Progenitor cell of endocrine pancreas (in vitro differentiated cells): ENCODE measurements around the gene KCNMA1. TPM values are rescaled to one million over a fixed set of nuclear protein-coding genes. Genes with fewer than 3 reads are reported as not detected.

Source experiments
- DNase-seq: peaks from one replicate; pipeline ENCODE4 v3.0.0; 2021; ENCODE audit warnings: low spot score; ENCODE audit not compliant: unreplicated experiment
- H3K27ac Mint-ChIP-seq: 2 replicates; pipeline ENCODE4 v1.8.0; 2021; ENCODE audit warnings: mild to moderate bottlenecking, moderate library complexity, mixed read lengths
- H3K27me3 Mint-ChIP-seq: 2 replicates; pipeline ENCODE4 v1.8.0; 2021; ENCODE audit warnings: mixed read lengths
- H3K36me3 Mint-ChIP-seq: 2 replicates; pipeline ENCODE4 v1.8.0; 2022; ENCODE audit warnings: mixed read lengths; ENCODE audit not compliant: insufficient read depth
- H3K4me1 Mint-ChIP-seq: 2 replicates; pipeline ENCODE4 v1.8.0; 2021; ENCODE audit warnings: low read depth, mixed read lengths
- H3K4me3 Mint-ChIP-seq: 2 replicates; pipeline ENCODE4 v1.8.0; 2021; ENCODE audit warnings: low read depth, mild to moderate bottlenecking, moderate library complexity, mixed read lengths
- H3K9me3 Mint-ChIP-seq: 2 replicates; pipeline ENCODE4 v1.8.0; 2021; ENCODE audit warnings: low read depth, mixed read lengths
- total RNA-seq: library from RNA; stranded (reverse); gene quantifications from 2 replicates; pipeline ENCODE4 v1.2.1, GENCODE V29; 2021
- TF ChIP-seq, protein P1 (sequence below): fragments of 200-600 bp; sonication (generic); IDR thresholded peaks from one replicate; pipeline ENCODE4 v1.5.0; 2021; ENCODE audit warnings: antibody characterized with exemption, mild to moderate bottlenecking; ENCODE audit not compliant: unreplicated experiment

Gene KCNMA1
- total RNA-seq, 1 donor from 2014 or later = 5.8 TPM

DNA sequence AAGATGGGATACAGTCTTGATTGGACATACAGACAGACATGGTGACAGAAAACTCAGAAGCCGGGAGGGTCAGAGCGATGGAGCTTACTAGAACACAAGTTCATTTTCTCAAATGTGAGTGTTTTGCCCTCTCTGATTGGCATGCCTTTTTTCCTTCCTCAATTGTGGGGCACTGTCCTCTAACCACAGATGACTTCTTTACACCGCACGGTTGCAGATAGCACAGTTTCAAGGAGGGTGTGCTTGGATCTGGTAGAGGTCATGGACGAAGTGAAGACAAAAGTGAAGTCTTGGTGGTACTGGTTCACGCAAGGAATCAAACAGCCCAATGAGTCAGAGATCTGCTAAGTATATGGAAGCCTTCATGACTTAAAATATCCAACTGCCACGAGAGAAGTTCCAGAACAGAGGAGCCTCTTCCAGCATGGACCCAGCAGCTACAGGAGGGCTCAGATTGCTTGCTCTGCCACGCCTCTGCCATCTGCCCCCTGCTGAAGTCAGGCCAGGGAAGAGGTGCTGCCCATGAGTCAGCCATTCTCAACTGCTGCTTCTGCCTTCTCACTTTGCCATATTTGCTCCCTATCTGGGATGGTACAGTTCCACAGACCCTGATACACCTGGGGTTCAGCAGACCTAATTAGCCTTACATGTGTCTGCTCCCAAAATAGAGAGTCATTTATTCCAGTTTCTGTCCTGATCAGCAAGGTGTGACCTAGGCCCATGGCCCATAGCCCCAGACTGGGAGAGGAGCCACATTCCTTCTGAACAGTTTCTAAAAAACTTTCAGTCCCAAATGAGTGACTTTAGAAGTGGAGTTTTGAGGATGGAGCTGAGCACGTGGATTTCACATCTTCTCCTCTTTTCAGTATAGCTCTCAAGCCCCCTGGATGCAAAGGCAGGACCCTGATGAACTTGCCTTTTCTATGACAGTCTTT, 413.8 kb downstream of the KCNMA1 start:
- DNase-seq = no peak
- Mint-ChIP-seq H3K27me3 (peaks cover 24% of the 10 kb centered on the region), H3K36me3 (no peaks in the 10 kb centered on the region), H3K4me3 (no peak overlapping the region), H3K9me3 (no peaks in the 10 kb centered on the region), H3K27ac (peak overlapping the region; percentile 66), H3K4me1 (peaks cover 14% of the 10 kb centered on the region)
- TF ChIP-seq, protein P1, sequence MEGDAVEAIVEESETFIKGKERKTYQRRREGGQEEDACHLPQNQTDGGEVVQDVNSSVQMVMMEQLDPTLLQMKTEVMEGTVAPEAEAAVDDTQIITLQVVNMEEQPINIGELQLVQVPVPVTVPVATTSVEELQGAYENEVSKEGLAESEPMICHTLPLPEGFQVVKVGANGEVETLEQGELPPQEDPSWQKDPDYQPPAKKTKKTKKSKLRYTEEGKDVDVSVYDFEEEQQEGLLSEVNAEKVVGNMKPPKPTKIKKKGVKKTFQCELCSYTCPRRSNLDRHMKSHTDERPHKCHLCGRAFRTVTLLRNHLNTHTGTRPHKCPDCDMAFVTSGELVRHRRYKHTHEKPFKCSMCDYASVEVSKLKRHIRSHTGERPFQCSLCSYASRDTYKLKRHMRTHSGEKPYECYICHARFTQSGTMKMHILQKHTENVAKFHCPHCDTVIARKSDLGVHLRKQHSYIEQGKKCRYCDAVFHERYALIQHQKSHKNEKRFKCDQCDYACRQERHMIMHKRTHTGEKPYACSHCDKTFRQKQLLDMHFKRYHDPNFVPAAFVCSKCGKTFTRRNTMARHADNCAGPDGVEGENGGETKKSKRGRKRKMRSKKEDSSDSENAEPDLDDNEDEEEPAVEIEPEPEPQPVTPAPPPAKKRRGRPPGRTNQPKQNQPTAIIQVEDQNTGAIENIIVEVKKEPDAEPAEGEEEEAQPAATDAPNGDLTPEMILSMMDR = no peak

DNA sequence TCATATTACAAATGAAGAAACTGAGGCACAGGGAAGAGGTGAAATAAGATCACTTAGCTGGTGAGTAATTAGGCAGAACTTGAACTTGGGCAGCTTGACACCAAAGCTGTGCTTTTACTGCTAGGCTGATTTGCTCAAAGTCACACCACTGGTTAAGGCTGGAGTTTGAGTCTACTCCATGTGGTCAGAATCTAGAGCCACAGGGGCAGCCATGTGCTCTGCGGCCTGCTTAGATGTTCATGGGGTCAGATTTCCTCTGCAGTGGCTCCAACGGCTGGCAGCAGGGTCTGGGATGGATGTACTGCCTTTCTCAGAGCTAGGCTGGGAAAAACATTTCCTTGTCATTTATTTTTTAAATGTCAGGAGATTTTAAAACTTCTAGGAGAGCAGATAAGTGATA, 417.5 kb downstream of the KCNMA1 start:
- Mint-ChIP-seq H3K36me3 (no peaks in the 10 kb centered on the region), H3K4me1 (peaks cover 2% of the 10 kb centered on the region), H3K9me3 (no peaks in the 10 kb centered on the region), H3K4me3 (no peak overlapping the region), H3K27me3 (peaks cover 27% of the 10 kb centered on the region), H3K27ac (no peak overlapping the region)
- DNase-seq = no peak
- TF ChIP-seq, protein P1 = no peak

DNA sequence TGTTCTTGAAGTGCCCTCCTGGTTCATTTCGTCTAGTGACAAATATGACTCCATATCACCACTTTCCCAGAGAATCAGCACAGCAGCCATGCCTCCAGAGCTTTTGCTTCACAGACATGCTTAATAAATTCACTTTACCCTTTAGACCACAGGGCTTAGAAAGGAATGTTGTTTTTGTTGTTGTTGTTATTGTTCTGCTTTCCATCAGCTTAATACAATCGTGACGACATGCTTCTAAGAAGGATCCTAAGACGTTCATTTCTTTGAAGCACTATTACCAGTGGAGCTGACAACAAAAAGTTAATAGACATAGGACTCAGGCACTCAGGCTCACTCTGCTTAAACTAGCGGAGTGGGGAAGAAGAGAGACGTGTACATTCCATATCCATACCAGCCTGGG, 418.6 kb downstream of the KCNMA1 start:
- TF ChIP-seq, protein P1 = no peak
- H3K4me1 Mint-ChIP-seq = peaks cover 2% of the 10 kb centered on the region

DNA sequence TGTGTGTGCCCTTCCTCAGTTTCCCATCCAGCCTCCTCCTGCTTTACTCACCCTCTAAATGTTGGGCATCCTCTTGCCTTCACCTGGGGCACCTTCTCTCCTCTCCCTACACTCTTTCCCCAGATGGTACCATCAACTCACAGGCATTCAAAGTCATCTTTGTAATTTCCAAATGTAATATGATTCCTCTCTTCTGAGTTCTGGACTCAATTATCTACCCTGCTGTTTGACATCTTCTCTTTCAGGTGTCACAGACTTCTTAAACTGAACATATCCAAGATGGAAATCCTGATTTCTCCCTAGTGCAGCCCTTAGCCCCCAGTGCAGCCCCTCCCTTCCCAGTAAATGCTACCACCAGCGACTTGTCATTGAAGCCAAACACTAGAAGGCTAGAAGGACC, 422.8 kb downstream of the KCNMA1 start:
- Mint-ChIP-seq H3K27me3 (peaks cover 11% of the 10 kb centered on the region), H3K4me3 (no peak overlapping the region), H3K36me3 (peaks cover 1% of the 10 kb centered on the region), H3K4me1 (no peaks in the 10 kb centered on the region), H3K27ac (no peak overlapping the region), H3K9me3 (peaks cover 9% of the 10 kb centered on the region)
- no peak for DNase-seq
- TF ChIP-seq, protein P1 = no peak

More for the DNA sequence above, 418.6 kb downstream of the KCNMA1 start:
- Mint-ChIP-seq H3K27ac (no peak overlapping the region), H3K9me3 (no peaks in the 10 kb centered on the region), H3K36me3 (no peaks in the 10 kb centered on the region), H3K27me3 (peaks cover 20% of the 10 kb centered on the region), H3K4me3 (no peak overlapping the region)
- no peak for DNase-seq

DNA sequence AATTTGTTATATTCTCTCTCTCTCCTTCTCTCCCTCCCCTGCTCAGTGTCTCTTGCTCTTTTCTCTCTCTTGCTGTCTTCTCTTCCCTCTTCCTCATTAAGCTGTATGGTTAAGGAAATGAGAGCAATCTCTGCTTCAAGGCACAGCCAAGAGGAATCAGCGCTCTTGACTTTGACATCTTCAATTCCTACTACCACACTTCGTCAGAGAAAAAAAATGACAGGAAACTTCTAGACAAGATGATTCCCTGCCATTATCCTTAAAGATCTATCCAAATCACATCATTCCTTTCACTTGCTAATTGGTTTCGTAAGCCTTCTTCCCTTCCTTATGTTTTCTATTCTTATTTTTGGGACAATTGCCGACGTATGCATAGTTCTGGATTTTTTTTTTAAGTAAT, 425.0 kb downstream of the KCNMA1 start:
- H3K9me3 Mint-ChIP-seq = peaks cover 9% of the 10 kb centered on the region
- peaks cover 5% of the 10 kb centered on the region for H3K4me1 Mint-ChIP-seq
- peaks cover 1% of the 10 kb centered on the region for H3K36me3 Mint-ChIP-seq
- no peak overlapping the region for H3K4me3 Mint-ChIP-seq
- DNase-seq = no peak
- no peak overlapping the region for H3K27ac Mint-ChIP-seq
- TF ChIP-seq, protein P1 = no peak
- peaks cover 7% of the 10 kb centered on the region for H3K27me3 Mint-ChIP-seq
